HG02678 (cell line): Measurements from ENCODE around the gene OR2K2.
"Not testable (repeated sequence)": the region's sequence is repeated elsewhere in the genome, so short reads cannot be mapped to it uniquely, and the experiment has no call there.

ENCODE experiments used
- ATAC-seq: cut with Tn5 transposase; IDR thresholded peaks from one replicate; pipeline ENCODE4 v1.9.1; 2021; ENCODE audit warnings: mild to moderate bottlenecking, moderate library complexity; ENCODE audit not compliant: unreplicated experiment

Gene OR2K2

GRCh38 chr9:111298111-111298510 is 31.9 kb downstream of the OR2K2 start:
- no peak for ATAC-seq

GRCh38 chr9:111297066-111297824 is 32.8 kb downstream of the OR2K2 start:
- ATAC-seq = no peak

GRCh38 chr9:111294691-111295451 is 35.2 kb downstream of the OR2K2 start:
- no peak for ATAC-seq

DNA sequence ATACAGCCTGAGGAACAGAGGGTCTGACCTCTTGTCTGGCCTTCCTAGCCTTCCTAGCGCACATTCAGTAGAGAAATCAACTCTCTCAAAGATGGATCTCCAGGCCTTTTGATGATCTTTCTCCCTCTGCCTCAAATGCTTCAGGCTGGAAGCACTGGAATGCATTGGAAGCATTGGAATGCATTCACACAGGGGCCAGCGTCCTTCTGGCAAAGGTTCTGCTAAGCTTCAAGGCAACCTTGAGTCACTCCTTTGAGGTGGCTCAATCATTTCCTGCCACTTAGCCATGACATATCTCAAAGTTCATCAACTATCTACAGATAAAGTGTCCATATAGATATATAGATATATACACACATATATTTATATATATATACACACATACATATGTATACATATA is 42.9 kb downstream of the OR2K2 start:
- no peak for ATAC-seq

GRCh38 chr9:111284703-111285102 is 45.3 kb downstream of the OR2K2 start:
- ATAC-seq = no peak

DNA sequence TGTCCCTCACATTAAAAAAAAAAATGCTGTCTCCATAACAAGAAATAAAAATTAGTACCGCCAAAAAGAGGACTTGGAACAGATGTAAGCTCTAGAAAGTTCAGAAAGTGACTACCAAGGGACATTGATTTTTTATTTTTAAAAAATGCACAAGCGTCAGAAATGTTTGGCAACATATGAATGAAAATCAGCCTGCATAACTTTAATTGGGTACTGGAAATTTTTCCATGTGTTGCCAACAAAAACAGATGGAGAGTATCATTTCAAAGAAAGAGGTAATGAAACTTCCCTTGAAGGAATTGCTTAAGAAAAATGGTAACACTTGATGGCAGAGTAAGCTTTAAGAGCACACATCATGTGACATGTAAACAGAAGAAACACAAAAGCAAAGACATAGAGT is 47.2 kb downstream of the OR2K2 start:
- no peak for ATAC-seq

GRCh38 chr9:111280795-111281194 is 49.2 kb downstream of the OR2K2 start:
- ATAC-seq = not testable (repeated sequence)
